Measurements from ENCODE around the gene CAMK2G.

The CAMK2G gene

GRCh38 chr10:73867871-73868631 is 6.3 kb downstream of the CAMK2G start:
- no peak for ATAC-seq (ENCODE audit: low read depth)
- DNase-seq (ENCODE audit: low spot score in 2 of 2) = no peak
- H3K9me3 Mint-ChIP-seq = no peaks in the 10 kb centered on the region
- peaks cover 59% of the 10 kb centered on the region for H3K4me1 Mint-ChIP-seq
- no peaks in the 10 kb centered on the region for H3K27me3 Mint-ChIP-seq
- H3K36me3 Mint-ChIP-seq = peaks cover 6% of the 10 kb centered on the region
- no peak overlapping the region for H3K4me3 Mint-ChIP-seq
- peak overlapping the region; percentile 54 for H3K27ac Mint-ChIP-seq

- Mint-ChIP-seq H3K4me3 (no peak overlapping the region), H3K27ac (peak overlapping the region; percentile 91), H3K36me3 (peaks cover 4% of the 10 kb centered on the region), H3K27me3 (no peaks in the 10 kb centered on the region), H3K9me3 (no peaks in the 10 kb centered on the region), H3K4me1 (peaks cover 52% of the 10 kb centered on the region)
- DNase-seq (ENCODE audit: low spot score in 2 of 2) (no peak), ATAC-seq (ENCODE audit: low read depth) (no peak)
These were observed 7.1 kb downstream of the CAMK2G start for GRCh38 chr10:73867126-73867807.

- peaks cover 49% of the 10 kb centered on the region for H3K4me1 Mint-ChIP-seq
- ATAC-seq (ENCODE audit: low read depth) (no peak), DNase-seq (ENCODE audit: low spot score in 2 of 2) (no peak)
- peak overlapping the region; percentile 91 for H3K27ac Mint-ChIP-seq
- H3K27me3 Mint-ChIP-seq = no peaks in the 10 kb centered on the region
- no peaks in the 10 kb centered on the region for H3K9me3 Mint-ChIP-seq
- H3K36me3 Mint-ChIP-seq = peaks cover 4% of the 10 kb centered on the region
- H3K4me3 Mint-ChIP-seq = peak overlapping the region; percentile 44
These were observed 7.7 kb downstream of the CAMK2G start for GRCh38 chr10:73866621-73867020.

DNA sequence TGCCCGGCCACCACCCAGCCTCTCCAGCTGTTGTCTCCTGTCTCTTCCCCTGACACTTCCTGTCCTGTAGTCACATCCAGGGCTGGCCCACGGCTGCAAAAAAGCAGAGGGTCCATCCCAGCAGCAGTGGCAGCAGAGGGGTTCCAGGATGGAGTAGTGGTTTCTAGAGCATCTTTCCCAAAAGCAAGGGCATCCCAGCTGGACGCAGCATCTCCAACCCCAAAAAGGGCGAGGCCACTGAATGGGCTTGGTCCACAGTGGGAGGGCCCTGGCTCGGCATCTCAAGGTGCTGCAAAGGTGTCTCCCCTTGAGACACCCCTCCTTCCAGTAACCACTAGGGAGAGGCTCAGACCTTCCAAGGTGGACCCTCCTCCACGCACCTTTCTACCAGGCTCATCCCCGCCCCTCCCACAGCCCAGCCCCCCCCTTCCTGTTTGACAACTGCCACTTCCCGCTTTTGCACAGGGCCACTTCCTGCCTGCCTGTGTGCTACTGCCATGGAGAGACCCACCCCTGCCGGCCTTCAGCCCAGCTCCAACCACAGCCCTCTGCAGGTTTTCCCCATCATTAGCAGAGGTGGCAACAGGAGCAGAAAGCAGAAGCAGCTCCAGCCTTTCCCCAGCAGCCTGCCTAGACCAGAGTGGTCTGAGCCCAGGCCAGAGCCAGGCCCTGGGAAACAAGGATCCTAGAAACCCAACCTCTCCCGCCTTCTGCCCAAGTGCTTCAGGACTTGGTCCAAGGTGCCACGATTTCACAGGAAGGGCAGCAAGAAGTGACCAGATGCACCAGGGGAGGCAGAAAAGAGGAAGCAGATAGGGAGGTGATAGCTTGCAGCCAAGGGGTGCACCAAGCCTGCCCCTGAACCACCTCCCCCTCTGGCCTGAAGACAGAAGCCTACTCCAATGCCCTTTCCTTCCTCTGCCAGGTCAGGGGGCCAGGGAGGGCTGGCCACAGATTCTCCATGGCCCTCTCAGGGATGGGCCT is 8.6 kb downstream of the CAMK2G start:
- ATAC-seq (ENCODE audit: low read depth) (peak; percentile 93), DNase-seq (ENCODE audit: low spot score in 2 of 2) (peak; percentile 53 to 60)
- Mint-ChIP-seq H3K36me3 (peaks cover 1% of the 10 kb centered on the region), H3K27ac (peak overlapping the region; percentile 91), H3K27me3 (no peaks in the 10 kb centered on the region), H3K4me3 (peak overlapping the region; percentile 83), H3K4me1 (peaks cover 42% of the 10 kb centered on the region), H3K9me3 (no peaks in the 10 kb centered on the region)

DNA sequence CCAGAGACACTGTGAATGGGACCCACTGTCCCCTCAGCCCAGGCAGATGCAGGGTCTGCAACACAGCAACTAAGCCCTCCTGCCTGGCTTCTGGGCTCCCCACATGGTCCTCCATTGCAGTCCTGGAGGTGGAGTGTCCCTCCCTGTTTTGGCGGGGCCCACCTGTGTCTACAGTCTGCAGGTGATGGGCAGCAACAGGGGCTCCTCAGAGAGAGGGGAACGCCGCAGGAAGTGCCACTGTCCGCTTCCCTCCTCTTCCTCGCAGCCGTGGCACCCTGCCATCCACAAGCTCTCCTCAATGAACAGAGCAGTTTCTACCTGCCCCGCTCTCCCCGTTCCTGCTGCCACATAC is 9.3 kb downstream of the CAMK2G start:
- peak; percentile 6 for ATAC-seq (ENCODE audit: low read depth)
- peak overlapping the region; percentile 83 for H3K4me3 Mint-ChIP-seq
- peaks cover 43% of the 10 kb centered on the region for H3K4me1 Mint-ChIP-seq
- peak overlapping the region; percentile 91 for H3K27ac Mint-ChIP-seq
- H3K27me3 Mint-ChIP-seq = no peaks in the 10 kb centered on the region
- H3K36me3 Mint-ChIP-seq = peaks cover 4% of the 10 kb centered on the region
- H3K9me3 Mint-ChIP-seq = no peaks in the 10 kb centered on the region
- DNase-seq (ENCODE audit: low spot score in 2 of 2) = no peak

DNA sequence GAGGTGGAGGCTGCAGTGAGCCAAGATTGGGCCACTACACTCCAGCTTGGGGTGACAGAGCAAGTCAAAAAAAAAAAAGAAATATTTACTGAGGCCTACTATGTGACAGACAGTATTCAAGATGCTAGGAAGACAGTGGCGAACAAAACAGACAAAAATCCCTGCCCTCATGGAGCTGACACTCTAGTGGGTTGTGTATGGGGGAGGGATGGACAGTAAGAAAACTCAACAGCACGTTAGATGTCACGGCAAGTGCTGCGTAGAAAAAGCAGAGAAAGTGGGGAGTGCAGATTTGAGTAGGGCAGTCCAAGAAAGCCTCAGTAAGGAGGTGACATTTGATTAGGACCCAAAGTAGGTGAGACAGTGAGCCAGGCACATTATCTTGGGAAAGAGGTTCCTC is 10.1 kb downstream of the CAMK2G start:
- Mint-ChIP-seq H3K4me3 (peak overlapping the region; percentile 55), H3K36me3 (peaks cover 4% of the 10 kb centered on the region), H3K27me3 (no peaks in the 10 kb centered on the region), H3K9me3 (no peaks in the 10 kb centered on the region), H3K27ac (peak overlapping the region; percentile 91), H3K4me1 (peaks cover 41% of the 10 kb centered on the region)
- no peak for DNase-seq (ENCODE audit: low spot score in 2 of 2)
- ATAC-seq (ENCODE audit: low read depth) = no peak

GRCh38 chr10:73863039-73863817 is 11.1 kb downstream of the CAMK2G start:
- H3K9me3 Mint-ChIP-seq = no peaks in the 10 kb centered on the region
- H3K36me3 Mint-ChIP-seq = peaks cover 6% of the 10 kb centered on the region
- no peak overlapping the region for H3K4me3 Mint-ChIP-seq
- peaks cover 39% of the 10 kb centered on the region for H3K4me1 Mint-ChIP-seq
- DNase-seq (ENCODE audit: low spot score in 2 of 2) = no peak
- no peak for ATAC-seq (ENCODE audit: low read depth)
- H3K27ac Mint-ChIP-seq = peak overlapping the region; percentile 8
- H3K27me3 Mint-ChIP-seq = no peaks in the 10 kb centered on the region

DNA sequence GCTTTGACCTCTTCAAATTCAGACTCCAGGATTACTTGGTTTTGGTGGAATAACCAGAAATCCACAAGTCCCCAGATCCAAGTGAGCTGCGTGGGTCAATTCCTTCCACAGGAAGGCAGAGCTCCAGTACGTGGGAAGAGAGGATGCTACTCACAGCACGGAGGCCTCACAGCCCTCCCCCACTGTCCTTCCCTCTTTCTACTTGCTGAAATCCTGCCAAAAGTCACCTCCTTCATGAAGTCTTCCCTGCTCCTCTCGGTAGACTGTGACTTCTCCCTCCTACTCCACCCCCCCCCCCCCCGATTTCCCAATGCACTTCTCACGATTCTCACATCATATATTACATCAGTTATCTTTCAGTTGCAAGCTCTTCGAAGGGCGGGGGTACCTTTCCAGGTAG is 12.3 kb downstream of the CAMK2G start:
- DNase-seq (ENCODE audit: low spot score in 2 of 2) (no peak), ATAC-seq (ENCODE audit: low read depth) (no peak)
- H3K36me3 Mint-ChIP-seq = peaks cover 10% of the 10 kb centered on the region
- H3K27ac Mint-ChIP-seq = no peak overlapping the region
- H3K9me3 Mint-ChIP-seq = no peaks in the 10 kb centered on the region
- H3K4me1 Mint-ChIP-seq = peaks cover 37% of the 10 kb centered on the region
- no peak overlapping the region for H3K4me3 Mint-ChIP-seq
- H3K27me3 Mint-ChIP-seq = no peaks in the 10 kb centered on the region

DNA sequence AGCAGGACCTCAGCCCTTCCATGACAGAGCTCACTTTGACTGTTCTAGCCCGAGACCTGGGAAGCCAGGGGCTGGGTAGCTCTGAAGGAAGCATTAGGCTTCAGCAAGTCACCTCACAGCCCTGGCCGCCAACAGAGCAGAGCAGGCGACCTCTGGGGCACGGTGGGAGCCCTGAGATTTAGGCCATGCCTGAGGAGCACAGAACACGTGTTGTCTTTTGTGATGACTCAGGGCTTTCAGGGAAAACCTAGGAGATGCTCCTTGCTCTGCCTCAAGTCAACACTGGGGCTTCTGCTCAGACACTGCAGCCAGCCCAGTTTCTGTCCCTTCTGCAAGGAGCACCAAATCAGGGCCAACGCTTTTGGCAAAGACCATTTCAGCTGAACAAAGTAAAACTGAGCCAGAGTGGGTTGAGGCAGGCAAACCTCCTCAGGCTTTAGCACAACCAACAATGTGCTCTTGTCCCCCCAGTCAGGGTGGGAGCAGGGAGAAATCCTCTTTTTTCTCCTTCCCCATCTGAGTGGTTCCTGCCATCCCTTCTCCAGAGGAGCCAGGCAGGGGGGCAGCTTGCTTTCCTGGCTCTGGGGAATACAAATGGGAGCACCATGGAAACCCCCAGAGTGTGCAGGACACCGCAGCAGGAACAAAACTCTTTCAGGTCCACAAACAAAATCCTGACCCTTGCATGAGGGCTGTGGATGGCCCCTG is 14.4 kb downstream of the CAMK2G start:
- Mint-ChIP-seq H3K27me3 (no peaks in the 10 kb centered on the region), H3K4me1 (peaks cover 16% of the 10 kb centered on the region), H3K4me3 (no peak overlapping the region), H3K9me3 (no peaks in the 10 kb centered on the region), H3K36me3 (peaks cover 14% of the 10 kb centered on the region), H3K27ac (no peak overlapping the region)
- ATAC-seq (ENCODE audit: low read depth) = no peak
- DNase-seq (ENCODE audit: low spot score in 2 of 2) = no peak

GRCh38 chr10:73859428-73859783 is 14.9 kb downstream of the CAMK2G start:
- Mint-ChIP-seq H3K27ac (no peak overlapping the region), H3K4me1 (peaks cover 11% of the 10 kb centered on the region), H3K36me3 (peaks cover 17% of the 10 kb centered on the region), H3K4me3 (no peak overlapping the region), H3K27me3 (no peaks in the 10 kb centered on the region), H3K9me3 (no peaks in the 10 kb centered on the region)
- DNase-seq (ENCODE audit: low spot score in 2 of 2) (no peak), ATAC-seq (ENCODE audit: low read depth) (no peak)

DNA sequence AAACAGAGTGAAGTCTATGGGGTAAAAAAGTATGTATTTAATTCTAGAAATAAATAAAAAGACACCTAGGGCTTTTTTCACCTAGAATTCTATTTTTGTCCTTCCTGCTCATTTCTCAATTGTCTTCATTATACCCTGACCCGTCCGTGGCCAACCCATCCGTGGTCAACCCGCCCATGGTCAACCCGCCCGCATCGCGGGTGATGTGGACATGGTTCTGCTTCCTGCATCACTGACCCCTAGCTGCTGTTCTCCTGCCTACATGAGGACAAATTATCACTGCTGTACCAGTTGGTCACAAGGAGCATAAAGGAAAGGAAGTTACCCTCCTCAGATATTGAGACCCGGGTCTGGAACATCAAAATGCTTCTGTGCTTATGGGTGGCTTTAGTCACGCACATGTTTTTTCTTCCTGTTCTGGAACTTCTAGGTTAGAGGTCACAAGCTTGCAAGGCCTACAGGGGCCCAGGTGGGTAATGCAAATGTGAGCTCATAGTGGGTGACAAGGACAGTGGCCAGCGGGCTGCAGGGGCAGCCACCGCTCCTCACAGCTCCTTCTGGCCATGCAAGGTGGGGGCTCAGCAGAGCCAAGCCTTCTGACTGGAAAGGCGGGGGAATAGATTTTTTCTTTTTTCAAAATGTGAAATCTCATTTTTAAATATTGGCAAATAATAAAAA is 15.5 kb downstream of the CAMK2G start:
- ATAC-seq (ENCODE audit: low read depth) (no peak), DNase-seq (ENCODE audit: low spot score in 2 of 2) (no peak)
- peaks cover 8% of the 10 kb centered on the region for H3K4me1 Mint-ChIP-seq
- no peak overlapping the region for H3K4me3 Mint-ChIP-seq
- H3K27me3 Mint-ChIP-seq = no peaks in the 10 kb centered on the region
- H3K36me3 Mint-ChIP-seq = peaks cover 19% of the 10 kb centered on the region
- H3K9me3 Mint-ChIP-seq = no peaks in the 10 kb centered on the region
- no peak overlapping the region for H3K27ac Mint-ChIP-seq

GRCh38 chr10:73858013-73858708 is 16.2 kb downstream of the CAMK2G start:
- no peak for ATAC-seq (ENCODE audit: low read depth)
- H3K36me3 Mint-ChIP-seq = peaks cover 23% of the 10 kb centered on the region
- no peak overlapping the region for H3K27ac Mint-ChIP-seq
- peaks cover 11% of the 10 kb centered on the region for H3K4me1 Mint-ChIP-seq
- no peak for DNase-seq (ENCODE audit: low spot score in 2 of 2)
- H3K9me3 Mint-ChIP-seq = no peaks in the 10 kb centered on the region
- H3K27me3 Mint-ChIP-seq = no peaks in the 10 kb centered on the region
- H3K4me3 Mint-ChIP-seq = no peak overlapping the region

Measured in memory B cell (primary cell).